Fibroblast of villous mesenchyme (primary cell): ENCODE results near the gene CYP26B1. TPM values are rescaled to one million over a fixed set of nuclear protein-coding genes. Genes with fewer than 3 reads are reported as not detected.

Source experiments
- DNase-seq: peaks from one replicate; pipeline ENCODE4 v3.0.0-alpha.2; 2010; ENCODE audit warnings: low read depth
- H3K4me3 ChIP-seq: 2 replicates; pipeline ENCODE4 v1.5.1; 2011; ENCODE audit warnings: low read depth, mild to moderate bottlenecking, low read length
- total RNA-seq: library from RNA; depleted of rRNA; stranded (reverse); fragments of >200 nt; gene quantifications from 2 replicates; pipeline ENCODE4 v1.2.3, GENCODE V29; 2012
- TF ChIP-seq, protein P1 (sequence below): IDR thresholded peaks from 2 replicates; pipeline ENCODE4 v1.5.1; 2012; ENCODE audit warnings: low read depth, mild to moderate bottlenecking, low read length; ENCODE audit not compliant: insufficient read depth

CYP26B1 gene
- total RNA-seq, 1 donor: 0.43 TPM

DNA sequence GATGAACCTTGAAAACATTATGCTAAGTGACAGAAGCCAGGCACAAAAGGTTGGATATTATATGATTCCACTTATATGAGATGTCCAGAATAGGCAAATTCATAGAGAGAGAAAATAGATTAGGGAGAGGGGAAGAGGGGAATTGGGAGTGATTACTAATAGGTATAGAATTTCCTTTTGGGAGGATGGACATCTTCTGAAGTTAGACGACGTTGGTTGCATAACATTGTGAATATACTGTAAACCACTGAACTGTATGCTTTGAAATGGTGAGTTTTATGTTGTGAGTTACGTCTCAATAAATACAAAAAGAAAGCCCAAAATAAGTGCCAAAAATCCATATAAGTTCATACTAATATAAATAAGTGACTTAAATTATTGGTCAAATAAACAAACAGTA lies 18.6 kb upstream of the CYP26B1 start:
- H3K4me3 ChIP-seq: no peak overlapping the region
- DNase-seq: no peak
- TF ChIP-seq, protein P1, sequence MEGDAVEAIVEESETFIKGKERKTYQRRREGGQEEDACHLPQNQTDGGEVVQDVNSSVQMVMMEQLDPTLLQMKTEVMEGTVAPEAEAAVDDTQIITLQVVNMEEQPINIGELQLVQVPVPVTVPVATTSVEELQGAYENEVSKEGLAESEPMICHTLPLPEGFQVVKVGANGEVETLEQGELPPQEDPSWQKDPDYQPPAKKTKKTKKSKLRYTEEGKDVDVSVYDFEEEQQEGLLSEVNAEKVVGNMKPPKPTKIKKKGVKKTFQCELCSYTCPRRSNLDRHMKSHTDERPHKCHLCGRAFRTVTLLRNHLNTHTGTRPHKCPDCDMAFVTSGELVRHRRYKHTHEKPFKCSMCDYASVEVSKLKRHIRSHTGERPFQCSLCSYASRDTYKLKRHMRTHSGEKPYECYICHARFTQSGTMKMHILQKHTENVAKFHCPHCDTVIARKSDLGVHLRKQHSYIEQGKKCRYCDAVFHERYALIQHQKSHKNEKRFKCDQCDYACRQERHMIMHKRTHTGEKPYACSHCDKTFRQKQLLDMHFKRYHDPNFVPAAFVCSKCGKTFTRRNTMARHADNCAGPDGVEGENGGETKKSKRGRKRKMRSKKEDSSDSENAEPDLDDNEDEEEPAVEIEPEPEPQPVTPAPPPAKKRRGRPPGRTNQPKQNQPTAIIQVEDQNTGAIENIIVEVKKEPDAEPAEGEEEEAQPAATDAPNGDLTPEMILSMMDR: no peak

DNA sequence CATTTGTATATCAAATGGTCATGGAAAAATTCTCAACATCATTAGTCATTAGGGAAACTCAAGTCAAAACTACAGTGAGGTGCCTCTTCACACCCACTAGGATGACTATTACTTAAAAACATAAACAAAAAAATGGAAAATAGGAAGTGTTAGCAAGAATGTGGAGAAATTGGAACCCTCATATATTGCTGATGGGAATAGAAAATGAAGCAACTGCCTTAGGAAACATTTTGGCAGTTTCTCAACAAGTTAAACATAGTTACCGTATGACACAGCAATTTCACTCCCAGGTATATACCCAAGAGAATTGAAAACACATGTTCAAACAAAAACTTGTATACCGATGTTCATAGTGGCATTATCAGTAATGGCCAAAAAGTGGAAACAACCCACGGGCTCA lies 18.1 kb upstream of the CYP26B1 start:
- DNase-seq: no peak
- TF ChIP-seq, protein P1: no peak
- no peak overlapping the region for H3K4me3 ChIP-seq

DNA sequence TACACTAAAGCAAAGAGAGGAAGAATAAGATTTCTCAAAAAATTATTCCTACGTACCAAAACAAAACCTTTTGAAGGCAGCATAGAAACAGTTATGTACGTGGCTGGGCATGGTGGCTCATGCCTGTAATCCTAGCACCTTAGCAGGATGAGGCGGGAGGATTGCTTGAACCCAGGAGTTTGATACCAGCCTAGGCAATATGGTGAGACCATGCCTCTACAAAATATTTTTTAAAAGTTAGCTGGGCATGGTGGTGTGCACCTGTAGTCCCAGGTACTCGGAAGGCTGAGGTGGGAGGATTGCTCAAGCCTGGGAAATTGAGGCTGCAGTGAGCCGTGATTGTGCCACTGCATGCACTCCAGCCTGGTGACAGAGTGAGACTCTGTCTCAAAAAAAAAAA lies 14.9 kb upstream of the CYP26B1 start:
- TF ChIP-seq, protein P1: no peak

DNA sequence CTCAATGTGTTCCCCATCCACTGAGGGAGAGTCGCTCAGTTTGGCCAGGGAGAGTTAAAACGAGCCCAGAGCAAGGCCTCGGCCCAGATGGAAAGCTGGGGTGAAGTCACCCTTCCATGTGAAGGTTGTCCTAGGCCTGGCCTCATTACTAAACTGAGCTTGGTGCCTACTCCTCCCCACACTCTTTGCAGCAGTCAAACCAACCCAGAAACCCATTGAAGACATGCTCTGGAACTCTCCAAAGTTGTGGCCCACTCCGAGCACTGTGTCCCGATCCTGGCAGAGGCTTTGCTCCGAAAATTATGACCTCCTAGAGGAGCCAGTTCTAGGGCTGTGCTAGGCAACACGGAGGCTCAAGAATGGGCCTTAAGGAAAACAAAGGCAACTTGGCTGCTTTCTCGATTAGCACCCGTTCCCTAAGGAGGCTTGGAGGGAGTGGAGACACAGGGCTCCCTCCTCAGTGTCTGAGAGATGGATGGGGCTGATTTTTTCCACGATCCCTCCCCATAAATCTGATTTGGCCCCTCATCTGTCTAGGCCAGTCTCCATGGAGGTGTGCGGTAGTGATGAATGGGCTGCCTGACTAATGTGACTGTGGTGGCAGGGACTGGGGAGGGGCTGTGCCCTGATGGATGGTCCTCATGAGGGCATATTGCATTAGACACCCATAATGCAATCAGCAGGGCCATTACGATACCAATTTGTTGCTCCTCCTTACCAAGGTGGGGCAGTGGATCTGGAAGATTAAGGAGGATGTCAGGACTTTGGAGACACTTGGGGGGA lies 11.7 kb upstream of the CYP26B1 start:
- DNase-seq: no peak
- TF ChIP-seq, protein P1: no peak

More for the DNA sequence above, 14.9 kb upstream of the CYP26B1 start:
- DNase-seq: no peak
- no peak overlapping the region for H3K4me3 ChIP-seq

DNA sequence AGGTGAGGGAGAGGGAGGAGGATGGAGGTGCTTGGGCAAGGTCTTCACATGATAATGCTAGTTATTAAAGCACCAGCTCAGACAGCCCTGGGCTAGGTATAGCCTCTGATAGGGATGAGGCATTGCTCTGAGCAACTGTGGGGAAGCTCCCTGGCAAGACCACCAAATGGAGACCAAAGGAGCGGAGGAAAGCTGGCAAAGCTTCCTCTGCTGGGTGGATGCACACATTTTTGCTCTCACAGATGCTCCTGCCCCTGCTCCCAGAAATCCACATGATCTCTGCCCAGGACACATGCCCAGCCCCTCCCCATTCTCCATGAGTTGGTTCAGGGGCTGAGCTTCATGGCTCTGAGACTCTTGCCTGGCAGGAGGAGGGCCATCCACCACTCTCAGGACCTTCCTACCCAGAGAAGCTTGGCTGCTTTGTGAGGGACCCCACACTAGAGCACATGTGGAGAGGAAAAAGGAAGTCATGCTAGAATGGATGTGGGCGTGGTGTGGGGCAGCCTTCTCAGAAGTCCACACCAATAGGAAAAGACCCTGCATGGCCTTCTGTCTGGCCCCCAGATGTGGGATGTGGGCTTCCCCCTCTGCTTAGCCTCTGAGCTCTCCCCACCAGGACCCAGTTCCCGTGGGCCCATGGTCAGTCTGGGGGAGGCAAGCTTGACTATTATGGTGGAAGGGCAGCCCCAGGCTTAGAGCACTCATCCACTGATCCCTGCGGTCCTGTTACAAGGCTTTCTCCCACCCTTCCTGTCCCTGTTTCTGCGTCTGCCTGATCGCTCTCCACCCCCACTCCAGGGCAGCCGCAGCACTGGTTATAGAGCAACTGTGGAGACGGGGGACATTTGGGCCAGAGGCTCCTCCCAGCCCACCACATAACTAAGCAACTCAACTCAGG lies 10.5 kb upstream of the CYP26B1 start:
- H3K4me3 ChIP-seq: no peak overlapping the region
- TF ChIP-seq, protein P1: no peak
- no peak for DNase-seq

More for the DNA sequence above, 11.7 kb upstream of the CYP26B1 start:
- no peak overlapping the region for H3K4me3 ChIP-seq

DNA sequence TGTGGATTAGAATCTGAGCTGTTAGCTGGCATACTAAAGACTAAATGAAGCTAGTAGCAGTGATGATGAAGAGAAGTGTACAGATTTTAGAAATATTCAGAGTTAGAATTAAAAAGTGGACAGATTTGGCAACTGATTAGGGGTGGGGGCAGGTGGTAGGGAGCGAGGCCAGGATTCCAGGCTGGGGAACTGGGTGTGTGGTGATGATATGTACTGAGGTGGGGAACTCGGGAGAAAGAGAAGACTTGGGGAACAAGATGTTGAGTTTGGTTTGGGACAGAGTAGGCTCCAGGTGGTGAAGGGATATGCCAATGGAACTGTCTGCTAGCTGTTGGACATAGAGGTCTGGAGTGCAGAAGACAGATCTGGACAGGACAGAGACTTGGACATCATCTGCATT lies 9.2 kb upstream of the CYP26B1 start:
- no peak overlapping the region for H3K4me3 ChIP-seq
- no peak for DNase-seq
- TF ChIP-seq, protein P1: no peak
